ENCODE results near the gene C6orf52.

Gene C6orf52

DNA sequence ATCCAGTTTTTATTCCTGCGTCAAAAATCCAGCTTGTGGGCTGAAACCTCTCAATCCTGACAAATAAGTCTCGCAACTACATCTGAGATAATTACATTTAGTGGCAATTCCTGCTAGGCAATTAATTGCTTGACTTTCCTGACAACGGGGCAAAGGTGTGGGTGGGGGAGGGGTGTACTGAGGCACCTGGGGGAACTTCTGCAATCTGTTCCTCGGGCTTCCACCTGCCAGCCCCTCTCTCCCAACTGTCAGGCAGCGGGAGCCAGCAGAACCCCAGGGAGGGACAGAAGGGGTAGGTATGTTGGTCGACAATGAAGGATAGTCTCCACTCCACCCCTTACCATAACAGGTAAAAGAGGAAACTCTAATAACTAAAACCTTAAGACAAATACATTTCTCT is 6.8 kb downstream of the C6orf52 start:
- no peak for DNase-seq (ENCODE audit: extremely low spot score)
- CTCF ChIA-PET, result no interaction called here
- POLR2A ChIA-PET, result no interaction called here
- TF ChIP-seq CTCF (IDR thresholded peaks at IDR 0.05; ENCODE audit: control extremely low read depth, extremely low read depth, low read depth, missing control alignments), result no peak

DNA sequence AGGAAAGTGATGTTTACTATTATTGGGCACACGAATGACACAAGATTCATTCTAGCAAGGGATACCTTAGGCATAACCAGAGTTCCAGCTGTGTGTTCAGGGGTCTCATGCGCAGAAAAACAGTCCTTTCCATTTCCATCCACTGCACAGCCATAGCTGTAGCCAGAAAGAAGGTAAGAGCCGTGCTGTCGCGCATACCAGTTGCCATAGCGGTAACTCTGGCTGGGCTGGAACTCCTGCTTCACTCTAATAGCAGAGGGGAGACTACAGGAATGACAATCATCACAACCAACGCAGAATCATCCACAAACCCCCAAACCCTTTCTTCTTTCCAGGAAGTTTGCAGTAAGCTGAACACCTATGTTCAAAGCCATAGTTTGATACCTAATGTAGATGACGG is 7.5 kb downstream of the C6orf52 start:
- POLR2A ChIA-PET, result no interaction called here
- TF ChIP-seq CTCF (IDR thresholded peaks at IDR 0.05; ENCODE audit: control extremely low read depth, extremely low read depth, low read depth, missing control alignments), result no peak
- DNase-seq (ENCODE audit: extremely low spot score), result no peak
- CTCF ChIA-PET, result interaction anchor here (1.4 to 2.0 kb wide), 3 partner anchors 21 to 177 kb away, joined by 3 to 7 read pairs (median 5); no protein-coding TSS in a partner anchor

GRCh38 chr6:10685092-10685915 is 9.1 kb downstream of the C6orf52 start:
- ChIA-PET CTCF (interaction anchor here (1.5 to 2.0 kb wide), 2 partner anchors 23 to 175 kb away, joined by 5 to 7 read pairs; no protein-coding TSS in a partner anchor), POLR2A (no interaction called here)
- TF ChIP-seq CTCF (IDR thresholded peaks at IDR 0.05; ENCODE audit: control extremely low read depth, extremely low read depth, low read depth, missing control alignments), result no peak
- no peak for DNase-seq (ENCODE audit: extremely low spot score)

DNA sequence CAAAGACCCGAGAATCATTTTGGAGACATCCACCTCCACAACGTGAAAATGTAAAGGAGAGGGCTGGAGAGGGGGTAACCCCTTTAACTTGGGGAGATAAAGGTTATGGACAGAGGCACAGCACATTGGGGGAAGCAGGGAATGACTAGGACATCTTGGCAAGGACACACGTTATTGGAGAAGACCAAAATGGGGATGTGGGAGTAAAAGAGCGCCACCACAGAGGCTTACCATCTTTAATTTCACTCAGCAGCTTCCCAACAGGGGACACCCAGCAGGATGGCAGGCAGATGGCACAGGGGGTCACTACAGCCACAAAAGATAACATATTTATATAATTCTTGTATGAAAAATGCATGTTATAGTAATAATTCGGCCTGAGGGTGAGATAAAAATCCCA is 9.8 kb downstream of the C6orf52 start:
- POLR2A ChIA-PET, result no interaction called here
- CTCF ChIA-PET, result interaction anchor here (1.2 kb wide), 1 partner anchor 174 kb away, joined by 6 read pairs; no protein-coding TSS in a partner anchor

GRCh38 chr6:10682355-10682988 is 11.9 kb downstream of the C6orf52 start:
- POLR2A ChIA-PET, result no interaction called here
- DNase-seq (ENCODE audit: extremely low spot score), result no peak
- CTCF ChIA-PET, result interaction anchor here (1.0 to 1.1 kb wide), 3 partner anchors 52 to 1699 kb away, joined by 3 read pairs; no protein-coding TSS in a partner anchor
- TF ChIP-seq CTCF (IDR thresholded peaks at IDR 0.05; ENCODE audit: control extremely low read depth, extremely low read depth, low read depth, missing control alignments), result no peak

More for the DNA sequence above, 9.8 kb downstream of the C6orf52 start:
- TF ChIP-seq CTCF (IDR thresholded peaks at IDR 0.05; ENCODE audit: control extremely low read depth, extremely low read depth, low read depth, missing control alignments), result no peak
- no peak for DNase-seq (ENCODE audit: extremely low spot score)

DNA sequence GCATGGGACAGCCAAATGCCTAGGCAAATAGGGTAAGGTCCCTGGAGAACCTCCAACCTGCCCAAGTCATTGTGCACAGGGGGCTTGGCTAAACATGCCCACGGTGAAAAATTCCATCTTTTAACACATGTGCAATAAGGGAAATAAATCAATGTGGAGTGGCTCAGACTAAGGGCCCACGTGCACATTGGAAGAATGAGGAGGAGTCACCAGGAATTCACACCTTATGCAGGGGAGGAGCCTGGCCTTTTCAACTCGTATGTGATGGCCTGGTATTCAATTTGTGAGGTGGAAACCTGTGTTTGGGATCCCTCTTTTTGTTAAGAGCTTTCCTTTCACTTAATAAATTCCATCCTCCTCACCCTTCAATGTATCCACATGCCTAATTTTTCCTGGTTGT is 12.6 kb downstream of the C6orf52 start:
- DNase-seq (ENCODE audit: extremely low spot score), result no peak
- no peak for TF ChIP-seq CTCF (IDR thresholded peaks at IDR 0.05; ENCODE audit: control extremely low read depth, extremely low read depth, low read depth, missing control alignments)
- POLR2A ChIA-PET, result no interaction called here
- CTCF ChIA-PET, result interaction anchor here (1.0 to 1.5 kb wide), 3 partner anchors 12 to 203 kb away, joined by 3 to 4 read pairs (median 3); no protein-coding TSS in a partner anchor
